SK-N-MC (cell line): ENCODE data around the gene GPR89B.
"Not testable (repeated sequence)": the region's sequence is repeated elsewhere in the genome, so short reads cannot be mapped to it uniquely, and the experiment has no call there.

Source experiments
- EZH2 ChIP-seq: fragments of 200-600 bp; sonication (generic); IDR thresholded peaks from one replicate; pipeline ENCODE4 v1.6.1; 2017; ENCODE audit warnings: antibody characterized with exemption
- FOXP2 ChIP-seq: optimal IDR thresholded peaks from 2 replicates; pipeline ENCODE3; 2011; ENCODE audit warnings: mild to moderate bottlenecking, moderate library complexity; ENCODE audit not compliant: insufficient read depth; ENCODE audit errors: extremely low read length, control extremely low read depth
- POLR2AphosphoS5 ChIP-seq: IDR thresholded peaks from 2 replicates; pipeline ENCODE4 v1.6.1; 2012; ENCODE audit warnings: mild to moderate bottlenecking, low read depth, low read length, borderline replicate concordance

DNA sequence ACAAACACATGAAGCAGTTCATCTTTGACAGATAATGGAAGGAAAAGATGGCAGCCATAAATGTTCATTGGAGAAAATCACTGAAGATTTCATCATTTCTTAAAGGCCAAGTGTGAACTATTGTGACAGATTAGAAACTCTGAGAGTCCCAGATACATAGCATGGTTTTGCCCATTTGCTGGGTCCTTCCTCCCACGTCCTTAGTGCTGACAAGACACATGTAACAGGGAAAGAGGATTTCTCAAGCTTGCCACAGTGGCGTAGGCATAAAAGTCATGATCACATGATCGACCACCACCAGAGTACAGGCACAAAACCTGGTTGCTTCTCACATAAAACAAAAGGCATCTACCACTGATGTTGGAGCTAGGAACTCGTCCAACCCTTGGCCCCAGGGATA lies 98.8 kb downstream of the GPR89B start:
- TF ChIP-seq POLR2AphosphoS5, FOXP2, EZH2: not testable (repeated sequence)
